Suprapubic skin (tissue), 4 donors: Measurements from ENCODE around the gene CENPK. TPM values are rescaled to one million over a fixed set of nuclear protein-coding genes. Genes with fewer than 3 reads are reported as not detected.

ENCODE experiments used
- DNase-seq, 2 donors: peaks; one replicate each; pipeline ENCODE4 v3.0.0-alpha.2; 2019; ENCODE audit warnings: low spot score in 2 of 2
- H3K27ac ChIP-seq: fragments of 200-600 bp; sonication (generic); one replicate; pipeline ENCODE4 v1.5.1; 2019
- H3K27me3 ChIP-seq: fragments of 200-600 bp; sonication (generic); one replicate; pipeline ENCODE4 v1.5.1; 2019
- H3K36me3 ChIP-seq: fragments of 200-600 bp; sonication (generic); one replicate; pipeline ENCODE4 v1.5.1; 2019
- H3K4me1 ChIP-seq: fragments of 200-600 bp; sonication (generic); one replicate; pipeline ENCODE4 v1.5.1; 2019
- H3K4me3 ChIP-seq: fragments of 200-600 bp; sonication (generic); one replicate; pipeline ENCODE4 v1.5.1; 2019; ENCODE audit warnings: mild to moderate bottlenecking
- H3K9me3 ChIP-seq: fragments of 200-600 bp; sonication (generic); one replicate; pipeline ENCODE4 v1.5.1; 2019
- CTCF ChIP-seq, 2 donors: fragments of 200-600 bp in 1 of 2; fragments of 450-650 bp in 1 of 2; sonication (generic) in 1 of 2; IDR thresholded peaks; one replicate each; pipeline ENCODE4 v1.5.1; 2016 to 2019; ENCODE audit warnings: antibody characterized with exemption in 2 of 2, mild to moderate bottlenecking in 1 of 2, moderate library complexity in 1 of 2
- EP300 ChIP-seq: sonication (generic); formaldehyde crosslinking; IDR thresholded peaks from one replicate; pipeline ENCODE4 v1.6.1; 2017; ENCODE audit warnings: antibody characterized with exemption
- POLR2A ChIP-seq, 2 donors: fragments of 450-650 bp; IDR thresholded peaks; one replicate each; pipeline ENCODE4 v1.6.1; 2017; ENCODE audit warnings: antibody characterized with exemption in 2 of 2, mild to moderate bottlenecking in 2 of 2, moderate library complexity in 2 of 2
- POLR2AphosphoS5 ChIP-seq, 3 donors: sonication (generic); formaldehyde crosslinking; IDR thresholded peaks; one replicate each; pipeline ENCODE4 v1.6.1; 2017; ENCODE audit warnings: antibody characterized with exemption in 3 of 3
- WGBS: methylation state at CpG from one replicate; pipeline ENCODE4 v1.1.5; 2018; 5-methylcytosine and 5-hydroxymethylcytosine counted together
- total RNA-seq, 4 donors: library from RNA; depleted of rRNA; stranded (reverse); fragments of >200 nt; gene quantifications; one replicate each; pipeline ENCODE4 v1.1.0, GENCODE V29; 2016

The CENPK gene
- total RNA-seq, 4 donors from 2014 or later: 1.2 to 7.9 (median 1.7) TPM

GRCh38 chr5:65485405-65485804 is 77.6 kb downstream of the CENPK start:
- no peak for TF ChIP-seq CTCF (IDR thresholded peaks at IDR 0.05)
- TF ChIP-seq POLR2A (IDR thresholded peaks at IDR 0.05): no peak
- no peak for TF ChIP-seq POLR2AphosphoS5 (IDR thresholded peaks at IDR 0.05)
- no peak for TF ChIP-seq EP300
- H3K27me3 ChIP-seq: no peaks in the 10 kb centered on the region
- no peaks in the 10 kb centered on the region for H3K36me3 ChIP-seq
- H3K27ac ChIP-seq: no peak overlapping the region
- no peak for DNase-seq
- H3K4me1 ChIP-seq: peaks cover 20% of the 10 kb centered on the region
- WGBS: 93% methylated on average over 3 of the region's 28 CpGs
- no peak overlapping the region for H3K4me3 ChIP-seq
- no peaks in the 10 kb centered on the region for H3K9me3 ChIP-seq

- Histone ChIP-seq H3K27ac (peak overlapping the region; percentile 80), H3K4me1 (peaks cover 29% of the 10 kb centered on the region), H3K4me3 (peak overlapping the region; percentile 58), H3K27me3 (no peaks in the 10 kb centered on the region), H3K9me3 (no peaks in the 10 kb centered on the region), H3K36me3 (no peaks in the 10 kb centered on the region)
- no peak for TF ChIP-seq POLR2A (IDR thresholded peaks at IDR 0.05)
- peak; percentile 32 to 46 for TF ChIP-seq CTCF (IDR thresholded peaks at IDR 0.05)
- 28% methylated on average over 3 of the region's 3 CpGs for WGBS
- DNase-seq: no peak
Measured at GRCh38 chr5:65483546-65484346, 79.2 kb downstream of the CENPK start.

- 0% methylated on average over 12 of the region's 12 CpGs for WGBS
- H3K36me3 ChIP-seq: no peaks in the 10 kb centered on the region
- H3K27me3 ChIP-seq: no peaks in the 10 kb centered on the region
- no peaks in the 10 kb centered on the region for H3K9me3 ChIP-seq
- H3K27ac ChIP-seq: peak overlapping the region; percentile 80
- no peak for DNase-seq
- peaks cover 29% of the 10 kb centered on the region for H3K4me1 ChIP-seq
- TF ChIP-seq POLR2AphosphoS5 (IDR thresholded peaks at IDR 0.05) (no peak), CTCF (IDR thresholded peaks at IDR 0.05) (no peak)
- peak overlapping the region; percentile 58 for H3K4me3 ChIP-seq
Measured at GRCh38 chr5:65482736-65483545, 80.0 kb downstream of the CENPK start.

GRCh38 chr5:65482296-65482735 is 80.7 kb downstream of the CENPK start:
- no peak for DNase-seq
- under 1% methylated on average over 6 of the region's 6 CpGs for whole genome bisulfite sequencing

More at GRCh38 chr5:65482296-65482735, 80.7 kb downstream of the CENPK start:
- H3K4me3 ChIP-seq: peak overlapping the region; percentile 58
- no peak for TF ChIP-seq POLR2AphosphoS5 (IDR thresholded peaks at IDR 0.05)
- TF ChIP-seq POLR2A (IDR thresholded peaks at IDR 0.05): no peak
- no peak for TF ChIP-seq EP300
- no peak for TF ChIP-seq CTCF (IDR thresholded peaks at IDR 0.05)
- H3K36me3 ChIP-seq: no peaks in the 10 kb centered on the region
- peaks cover 29% of the 10 kb centered on the region for H3K4me1 ChIP-seq
- peak overlapping the region; percentile 80 for H3K27ac ChIP-seq
- no peaks in the 10 kb centered on the region for H3K27me3 ChIP-seq
- H3K9me3 ChIP-seq: no peaks in the 10 kb centered on the region
